Prostate gland (tissue), 2 donors: ENCODE data around the gene R3HDML. TPM values are rescaled to one million over a fixed set of nuclear protein-coding genes. Genes with fewer than 3 reads are reported as not detected.

Source experiments
- DNase-seq: peaks from one replicate; pipeline ENCODE4 v3.0.0-alpha.2; 2019; ENCODE audit warnings: low spot score
- H3K27ac ChIP-seq, 2 donors: fragments of 200-600 bp; sonication (generic); 2 replicates each; pipeline ENCODE4 v1.5.1; 2017 to 2019
- H3K27me3 ChIP-seq: fragments of 200-600 bp; sonication (generic); replicated peaks from 2 replicates; pipeline ENCODE4 v1.5.1; 2019; ENCODE audit not compliant: insufficient read depth
- H3K36me3 ChIP-seq, 2 donors: fragments of 200-600 bp; sonication (generic); 1 replicate in 1 of 2; 2 replicates in 1 of 2; pipeline versions ENCODE4 v1.5.1 to v1.8.1; 2017 to 2019
- H3K4me1 ChIP-seq: fragments of 200-600 bp; sonication (generic); replicated peaks from 2 replicates; pipeline ENCODE4 v1.5.1; 2019
- H3K4me3 ChIP-seq, 2 donors: fragments of 200-600 bp; sonication (generic); 2 replicates each; pipeline ENCODE4 v1.5.1; 2017 to 2019
- H3K9me3 ChIP-seq: fragments of 200-600 bp; sonication (generic); 2 replicates; pipeline ENCODE4 v1.5.1; 2017
- CTCF ChIP-seq, 4 experiments: fragments of 200-600 bp in 2 of 4; fragments of 450-650 bp in 2 of 4; sonication (generic) in 2 of 4; IDR thresholded peaks; 1 replicate in 3 of 4; 2 replicates in 1 of 4; pipeline ENCODE4 v1.5.1; 2016 to 2019; ENCODE audit warnings: antibody characterized with exemption in 4 of 4, mild to moderate bottlenecking in 2 of 4, moderate library complexity in 2 of 4
- POLR2A ChIP-seq: fragments of 450-650 bp; IDR thresholded peaks from one replicate; pipeline ENCODE4 v1.6.1; 2016; ENCODE audit warnings: antibody characterized with exemption, mild to moderate bottlenecking
- POLR2AphosphoS5 ChIP-seq: sonication (generic); formaldehyde crosslinking; IDR thresholded peaks from one replicate; pipeline ENCODE4 v1.6.1; 2017; ENCODE audit warnings: antibody characterized with exemption
- WGBS: methylation state at CpG from one replicate; pipeline ENCODE4 v1.1.5; 2018; 5-methylcytosine and 5-hydroxymethylcytosine counted together
- intact Hi-C: fragments of 100-400 bp; cut with DNase I; formaldehyde crosslinking; loops from one replicate; pipeline ENCODE4 v1.14.2; 2022
- total RNA-seq, 2 donors: library from RNA; depleted of rRNA; stranded (reverse); fragments of >200 nt; gene quantifications; one replicate each; pipeline ENCODE4 v1.1.0, GENCODE V29; 2016

The R3HDML gene
- total RNA-seq, 2 donors from 2014 or later, result 0.91 TPM; not detected in 1

- no peaks in the 10 kb centered on the region for H3K4me1 ChIP-seq
- peaks cover 3% of the 10 kb centered on the region for H3K27me3 ChIP-seq
- WGBS, result 4% methylated on average over 23 of the region's 29 CpGs
- H3K4me3 ChIP-seq, result no peak overlapping the region
- DNase-seq, result peak; percentile 32
- TF ChIP-seq CTCF (IDR thresholded peaks at IDR 0.05) (peak; percentile 55 to 80 (median 60)), POLR2A (no peak), POLR2AphosphoS5 (no peak)
- H3K36me3 ChIP-seq, result no peaks in the 10 kb centered on the region
- no peak overlapping the region for H3K27ac ChIP-seq
- intact Hi-C loops, result loop anchor here (5.0 kb wide), 2 partner anchors 171 to 224 kb away; no protein-coding TSS in a partner anchor
- no peaks in the 10 kb centered on the region for H3K9me3 ChIP-seq
Measured at GRCh38 chr20:44388466-44389023, 51.7 kb downstream of the R3HDML start.

GRCh38 chr20:44389871-44390270, 53.0 kb downstream of the R3HDML start:
- intact Hi-C loops, result loop anchor here (5.0 kb wide), 2 partner anchors 173 to 222 kb away; no protein-coding TSS in a partner anchor
- peaks cover 3% of the 10 kb centered on the region for H3K27me3 ChIP-seq

GRCh38 chr20:44390280-44390679, 53.4 kb downstream of the R3HDML start:
- 71% methylated on average over 5 of the region's 5 CpGs for WGBS
- intact Hi-C loops, result no loop called here
- DNase-seq, result no peak
- Histone ChIP-seq H3K9me3 (no peaks in the 10 kb centered on the region), H3K27me3 (peaks cover 3% of the 10 kb centered on the region), H3K4me1 (no peaks in the 10 kb centered on the region), H3K36me3 (no peaks in the 10 kb centered on the region), H3K4me3 (no peak overlapping the region), H3K27ac (no peak overlapping the region)
- TF ChIP-seq POLR2AphosphoS5 (no peak), CTCF (IDR thresholded peaks at IDR 0.05) (no peak), POLR2A (no peak)

More at GRCh38 chr20:44389871-44390270, 53.0 kb downstream of the R3HDML start:
- no peaks in the 10 kb centered on the region for H3K9me3 ChIP-seq
- H3K4me1 ChIP-seq, result no peaks in the 10 kb centered on the region
- 78% methylated on average over 6 of the region's 6 CpGs for WGBS
- no peaks in the 10 kb centered on the region for H3K36me3 ChIP-seq
- DNase-seq, result no peak
- TF ChIP-seq POLR2AphosphoS5 (no peak), POLR2A (no peak), CTCF (IDR thresholded peaks at IDR 0.05) (no peak)
- no peak overlapping the region for H3K27ac ChIP-seq
- no peak overlapping the region for H3K4me3 ChIP-seq

- Histone ChIP-seq H3K27me3 (peaks cover 3% of the 10 kb centered on the region), H3K4me3 (no peak overlapping the region), H3K27ac (no peak overlapping the region), H3K4me1 (no peaks in the 10 kb centered on the region), H3K9me3 (no peaks in the 10 kb centered on the region), H3K36me3 (no peaks in the 10 kb centered on the region)
- TF ChIP-seq POLR2A (no peak), POLR2AphosphoS5 (no peak), CTCF (IDR thresholded peaks at IDR 0.05) (no peak)
- WGBS, result 95% methylated on average over 8 of the region's 8 CpGs
- intact Hi-C loops, result no loop called here
- DNase-seq, result no peak
Measured at GRCh38 chr20:44392088-44392775, 55.4 kb downstream of the R3HDML start.
